GM20431 (cell line): ENCODE results near the gene CDC20.

ENCODE experiments used
- in situ Hi-C: fragments of 300-500 bp; cut with MseI, MboI; formaldehyde crosslinking; loops from one replicate; pipeline ENCODE4 v1.15.0; 2020; ENCODE audit warnings: low sequenced_read_pairs; ENCODE audit not compliant: unreplicated experiment

CDC20 gene

GRCh38 chr1:43327549-43328292 is 31.1 kb upstream of the CDC20 start:
- in situ Hi-C loops = no loop called here

DNA sequence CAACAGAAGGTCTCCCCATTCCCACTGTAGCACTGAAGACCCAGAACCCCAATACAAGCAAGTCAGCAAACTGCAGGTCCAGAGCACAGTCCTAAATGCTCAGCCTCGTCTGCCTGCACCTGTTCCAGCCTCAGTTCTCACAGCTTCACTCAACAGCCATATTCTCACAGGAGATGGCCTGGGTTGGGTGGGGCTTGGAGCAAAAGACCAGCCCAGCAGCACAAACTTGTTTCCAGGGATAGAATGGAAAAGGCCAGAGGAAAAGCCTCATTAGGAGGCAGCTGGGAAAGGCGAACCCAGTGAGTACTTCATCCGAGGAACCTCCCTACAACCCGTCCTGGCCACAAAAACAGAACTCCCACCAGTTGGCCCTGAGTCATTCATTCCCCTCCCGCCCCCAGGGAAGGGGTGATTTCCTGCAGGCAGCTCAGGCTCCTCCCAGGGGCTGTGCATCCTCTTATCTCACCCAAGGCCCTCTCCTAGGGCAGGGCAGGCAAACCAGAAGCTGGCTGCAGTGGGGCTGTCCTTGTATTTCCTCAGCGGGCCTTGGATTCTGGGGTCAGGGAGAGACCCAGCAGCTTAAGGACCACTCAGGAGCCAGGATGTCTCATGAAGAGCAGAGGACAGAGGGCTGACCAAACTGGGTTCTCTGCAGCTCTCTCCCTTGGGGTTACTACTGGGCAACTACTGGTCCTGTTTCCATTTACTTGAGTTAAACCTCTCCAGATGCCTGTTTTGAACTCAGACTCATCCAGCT is 28.6 kb upstream of the CDC20 start:
- in situ Hi-C loops = no loop called here

DNA sequence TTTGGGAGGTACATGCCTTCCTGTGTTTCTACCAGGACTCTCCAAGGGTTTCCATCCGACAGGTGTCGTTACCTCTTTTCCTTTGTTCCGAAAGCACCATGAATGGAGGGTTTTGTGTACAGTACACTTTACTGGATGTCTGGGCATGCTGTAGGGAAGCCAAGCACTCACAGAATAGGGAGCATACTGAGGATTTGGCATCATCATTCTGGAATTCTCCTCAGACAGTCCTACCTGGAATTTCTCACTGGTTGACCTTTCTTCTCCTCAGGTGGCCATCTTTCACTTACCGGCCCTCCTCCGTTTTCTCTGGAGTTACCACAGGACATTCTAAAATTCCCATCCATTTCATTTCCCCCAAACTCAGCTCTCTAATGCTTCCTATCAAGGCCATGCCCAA is 27.1 kb upstream of the CDC20 start:
- in situ Hi-C loops = no loop called here

- in situ Hi-C loops = no loop called here
These were observed 24.2 kb upstream of the CDC20 start for GRCh38 chr1:43334453-43335205.

DNA sequence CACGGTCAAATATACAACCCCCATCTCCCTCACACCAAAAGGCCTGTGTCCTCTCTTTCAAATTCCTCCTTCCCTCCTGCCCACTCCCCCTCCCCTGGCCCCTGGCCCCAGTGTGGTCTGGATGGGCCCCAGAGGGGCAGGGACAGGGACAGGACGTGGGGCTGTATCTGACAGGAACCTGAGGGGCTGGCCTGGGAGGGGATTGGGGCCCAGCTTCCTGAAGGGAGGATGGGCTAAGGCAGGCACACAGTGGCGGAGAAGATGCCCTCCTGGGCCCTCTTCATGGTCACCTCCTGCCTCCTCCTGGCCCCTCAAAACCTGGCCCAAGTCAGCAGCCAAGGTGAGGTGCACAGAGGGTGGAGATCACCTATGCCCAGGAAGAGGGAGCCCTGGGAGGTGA is 21.2 kb upstream of the CDC20 start, which contains the start of gene MPL:
Gene MPL, plus strand, starts transcription at position 231 of the 400 bp plus-strand sequence. Its CDS starts 31 bp downstream, at position 262.
- in situ Hi-C loops = no loop called here

DNA sequence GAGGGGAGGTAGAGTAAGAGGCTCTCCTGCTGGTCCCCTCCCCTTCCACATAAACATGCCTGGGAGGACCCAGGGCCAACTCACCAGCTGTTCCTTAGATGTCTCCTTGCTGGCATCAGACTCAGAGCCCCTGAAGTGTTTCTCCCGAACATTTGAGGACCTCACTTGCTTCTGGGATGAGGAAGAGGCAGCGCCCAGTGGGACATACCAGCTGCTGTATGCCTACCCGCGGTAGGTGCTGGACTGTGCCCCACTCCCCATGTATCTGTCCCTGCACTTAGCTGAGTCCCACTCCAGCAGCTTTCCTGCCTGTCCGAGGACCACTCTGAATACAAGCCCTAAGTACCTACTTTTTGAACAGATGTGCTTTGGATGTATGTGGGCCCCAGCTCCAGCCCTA is 20.8 kb upstream of the CDC20 start:
- in situ Hi-C loops = no loop called here

GRCh38 chr1:43339584-43340232 is 19.1 kb upstream of the CDC20 start:
- in situ Hi-C loops = no loop called here

- in situ Hi-C loops = no loop called here
These were observed 18.2 kb upstream of the CDC20 start for GRCh38 chr1:43340559-43340958.

GRCh38 chr1:43344267-43344850 is 14.4 kb upstream of the CDC20 start:
- in situ Hi-C loops = no loop called here

DNA sequence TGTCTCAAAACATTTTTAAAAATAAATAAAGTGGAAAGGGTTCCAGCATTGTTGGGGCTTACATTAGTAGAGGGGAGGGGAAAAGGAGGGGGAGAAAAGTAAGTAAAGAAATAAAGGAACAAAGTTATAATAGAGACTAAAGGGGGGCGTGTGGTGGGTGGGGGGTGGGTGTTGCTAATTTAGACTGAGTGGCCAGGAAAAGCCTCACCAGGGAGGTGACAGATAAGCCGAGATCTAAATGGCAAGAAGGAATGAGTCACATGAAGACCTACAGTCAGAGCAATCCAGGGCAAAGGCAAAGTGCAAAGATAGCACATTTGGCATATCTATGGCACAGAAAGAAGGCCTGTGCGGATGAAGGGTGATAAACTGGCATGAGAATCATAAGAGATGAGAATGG is 13.7 kb upstream of the CDC20 start:
- in situ Hi-C loops = no loop called here

DNA sequence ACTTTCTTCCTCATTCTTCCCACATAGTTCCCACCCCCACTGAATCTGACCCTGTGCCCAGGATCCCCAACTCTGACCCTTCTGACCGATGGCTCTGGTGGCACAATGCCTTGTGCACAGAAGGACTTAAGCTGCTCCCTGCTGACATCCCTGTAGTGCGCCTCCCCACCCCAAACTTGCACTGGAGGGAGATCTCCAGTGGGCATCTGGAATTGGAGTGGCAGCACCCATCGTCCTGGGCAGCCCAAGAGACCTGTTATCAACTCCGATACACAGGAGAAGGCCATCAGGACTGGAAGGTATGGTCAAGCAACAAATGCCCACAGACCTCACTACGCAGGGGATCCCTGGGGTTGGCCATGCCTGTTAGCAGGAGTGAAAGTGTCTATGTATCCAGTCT is 12.1 kb upstream of the CDC20 start:
- in situ Hi-C loops = no loop called here

GRCh38 chr1:43348343-43348808 is 10.4 kb upstream of the CDC20 start:
- in situ Hi-C loops = no loop called here

GRCh38 chr1:43348809-43349593 is 9.8 kb upstream of the CDC20 start:
- in situ Hi-C loops = no loop called here

DNA sequence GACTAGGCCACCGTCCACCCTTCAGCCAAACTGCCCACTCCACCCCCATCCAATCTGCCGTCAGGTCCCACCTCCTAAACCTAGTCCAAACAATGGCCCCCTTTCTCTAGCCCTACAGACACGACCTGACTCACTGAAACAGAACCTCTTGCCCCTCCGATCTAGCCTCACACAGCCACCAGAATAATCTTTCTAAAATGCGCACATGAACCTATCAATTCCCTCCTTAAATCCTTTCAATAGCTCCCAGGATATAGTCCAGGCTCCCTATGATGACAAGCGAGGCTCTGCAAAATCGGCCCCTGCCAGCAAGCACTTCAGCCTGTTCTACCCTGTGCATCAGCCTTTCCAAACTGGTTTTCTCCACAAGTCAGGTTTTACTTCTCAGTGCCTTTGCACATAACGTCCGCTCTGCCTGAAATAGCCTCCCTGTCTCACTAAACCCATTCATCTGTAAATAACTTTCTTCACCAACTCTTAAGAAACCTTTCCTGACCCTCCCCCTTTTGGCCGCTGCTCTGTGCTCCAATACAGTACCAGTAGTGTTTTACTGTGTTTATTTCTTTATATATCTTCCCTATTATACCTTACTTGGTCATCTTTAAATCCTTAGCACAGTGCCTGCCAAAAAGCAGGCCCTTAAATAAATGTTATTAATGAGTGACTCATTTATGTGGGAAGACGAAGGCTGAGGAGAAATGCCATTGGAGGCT is 9.0 kb upstream of the CDC20 start:
- in situ Hi-C loops = no loop called here

GRCh38 chr1:43350976-43351375 is 7.8 kb upstream of the CDC20 start:
- in situ Hi-C loops = no loop called here

DNA sequence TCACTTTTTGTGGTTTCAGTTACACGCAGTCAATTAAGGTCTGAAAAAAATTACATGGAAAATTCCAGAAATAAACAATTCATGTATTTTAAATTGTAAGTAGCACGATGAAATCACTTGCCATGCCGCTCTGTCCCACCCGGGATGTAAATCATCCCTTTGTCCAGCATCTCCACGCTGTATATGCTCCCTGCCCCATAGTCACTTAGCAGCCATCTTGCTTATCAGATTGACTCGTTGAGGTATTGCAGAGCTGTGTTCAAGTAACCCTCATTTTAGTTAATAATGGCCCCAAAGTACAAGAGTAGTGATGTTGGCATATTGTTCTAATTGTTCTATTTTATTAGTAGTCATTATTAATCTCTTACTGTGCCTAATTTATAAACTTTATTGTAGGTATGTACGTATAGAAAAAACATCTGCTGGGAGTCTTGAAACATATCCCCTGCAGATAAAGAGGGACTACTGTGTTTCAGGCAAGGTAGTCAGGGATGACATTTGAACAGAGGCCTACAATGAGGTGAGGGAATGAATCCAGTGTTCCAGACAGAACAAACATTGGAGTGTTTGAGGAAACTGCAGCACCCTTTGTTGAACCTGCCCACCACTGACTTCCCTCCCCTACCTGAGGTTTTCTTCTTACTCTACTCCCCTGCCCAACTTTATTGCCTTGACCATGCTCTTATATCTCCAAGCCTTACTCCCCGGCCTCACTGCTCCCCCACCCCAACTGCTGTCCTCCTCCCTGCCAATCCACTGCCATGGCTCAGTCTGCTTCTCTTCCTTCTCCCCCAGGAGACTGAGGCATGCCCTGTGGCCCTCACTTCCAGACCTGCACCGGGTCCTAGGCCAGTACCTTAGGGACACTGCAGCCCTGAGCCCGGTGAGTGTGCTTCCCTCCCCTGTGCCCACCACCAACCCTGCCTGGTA is 7.1 kb upstream of the CDC20 start:
- in situ Hi-C loops = no loop called here

DNA sequence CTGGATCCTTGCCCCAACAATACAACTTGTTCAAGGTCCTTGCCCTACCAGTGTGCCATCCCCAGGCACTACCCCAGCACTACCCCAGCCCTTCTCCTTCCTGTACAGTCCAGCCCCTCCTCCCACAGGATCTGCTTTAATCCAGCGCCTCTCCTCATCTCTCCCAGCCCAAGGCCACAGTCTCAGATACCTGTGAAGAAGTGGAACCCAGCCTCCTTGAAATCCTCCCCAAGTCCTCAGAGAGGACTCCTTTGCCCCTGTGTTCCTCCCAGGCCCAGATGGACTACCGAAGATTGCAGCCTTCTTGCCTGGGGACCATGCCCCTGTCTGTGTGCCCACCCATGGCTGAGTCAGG is 6.5 kb upstream of the CDC20 start:
- in situ Hi-C loops = no loop called here

GRCh38 chr1:43352881-43353280 is 5.9 kb upstream of the CDC20 start:
- in situ Hi-C loops = no loop called here
